GM18511 (cell line): ENCODE measurements around the gene CLRN3.

ENCODE experiments used
- ATAC-seq: cut with Tn5 transposase; IDR thresholded peaks from one replicate; pipeline ENCODE4 v1.9.1; 2021; ENCODE audit warnings: mild to moderate bottlenecking, moderate library complexity; ENCODE audit not compliant: unreplicated experiment

The CLRN3 gene

GRCh38 chr10:127892743-127893142 is at the start of gene CLRN3:
Gene CLRN3 (minus strand): TSS chr10:127892941. CDS start chr10:127892784, 157 bp downstream.
- no peak for ATAC-seq

GRCh38 chr10:127940866-127941640 is 48.3 kb upstream of the CLRN3 start:
- ATAC-seq = no peak

- ATAC-seq = no peak
These were observed 47.1 kb upstream of the CLRN3 start for GRCh38 chr10:127939786-127940330.

- no peak for ATAC-seq
These were observed 45.2 kb upstream of the CLRN3 start for GRCh38 chr10:127937915-127938463.

- no peak for ATAC-seq
These were observed 44.3 kb upstream of the CLRN3 start for GRCh38 chr10:127937069-127937468.

- no peak for ATAC-seq
These were observed 42.4 kb upstream of the CLRN3 start for GRCh38 chr10:127935071-127935561.

GRCh38 chr10:127934383-127934782 is 41.6 kb upstream of the CLRN3 start:
- no peak for ATAC-seq

- ATAC-seq = no peak
These were observed 40.5 kb upstream of the CLRN3 start for GRCh38 chr10:127933271-127933670.

- ATAC-seq = no peak
These were observed 40.0 kb upstream of the CLRN3 start for GRCh38 chr10:127932521-127933270.

- ATAC-seq = no peak
These were observed 35.5 kb upstream of the CLRN3 start for GRCh38 chr10:127928021-127928806.

- ATAC-seq = no peak
These were observed 33.7 kb upstream of the CLRN3 start for GRCh38 chr10:127926455-127926854.

- ATAC-seq = no peak
These were observed 32.9 kb upstream of the CLRN3 start for GRCh38 chr10:127925471-127926207.

- ATAC-seq = no peak
These were observed 30.9 kb upstream of the CLRN3 start for GRCh38 chr10:127923646-127924045.

GRCh38 chr10:127922675-127923366 is 30.1 kb upstream of the CLRN3 start:
- no peak for ATAC-seq

- no peak for ATAC-seq
These were observed 29.5 kb upstream of the CLRN3 start for GRCh38 chr10:127922206-127922605.

- no peak for ATAC-seq
These were observed 29.0 kb upstream of the CLRN3 start for GRCh38 chr10:127921753-127922145.

GRCh38 chr10:127921075-127921752 is 28.5 kb upstream of the CLRN3 start:
- ATAC-seq = no peak

- ATAC-seq = no peak
These were observed 27.7 kb upstream of the CLRN3 start for GRCh38 chr10:127920306-127921074.
